ENCODE data around the gene NTRK2. TPM values are rescaled to one million over a fixed set of nuclear protein-coding genes. Genes with fewer than 3 reads are reported as not detected.

Gene NTRK2
- total and polyA plus RNA-seq, 10 of the 15 experiments (the other 5 are each of a cell fraction or from before 2014, with no cell fraction given): 0.42 to 4.6 (median 0.65) TPM

GRCh38 chr9:84937581-84937980 lies 268.1 kb downstream of the NTRK2 start (continued):
- no peak for TF ChIP-seq ZBTB4 (CRISPR knock-in tag; IDR thresholded peaks at IDR 0.05)

DNA sequence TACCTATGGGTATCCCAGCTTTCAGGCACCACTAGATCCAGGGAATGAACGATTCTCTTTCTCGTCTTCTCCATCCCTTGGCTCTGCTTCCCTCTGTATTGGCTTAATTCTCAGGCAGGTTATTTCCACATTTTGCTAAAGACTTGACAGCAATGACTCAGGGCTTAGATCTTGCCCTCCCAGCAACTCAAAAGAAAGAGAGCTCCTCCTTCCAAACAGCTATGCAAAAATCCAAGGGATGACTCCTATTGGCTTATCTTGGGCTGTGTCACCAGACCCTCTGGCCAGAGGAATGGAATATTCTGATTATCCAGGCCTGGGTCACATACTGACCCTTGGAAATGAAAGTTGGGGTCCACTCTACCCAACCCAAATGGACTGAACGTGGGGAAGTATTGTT lies 270.2 kb downstream of the NTRK2 start:
- Histone ChIP-seq H3K9me3 (replicated peaks; ENCODE audit: control insufficient read depth, insufficient read depth, low read length) (no peaks in the 10 kb centered on the region), H2AFZ (ENCODE audit: control insufficient read depth, low read depth, low read length) (no peak overlapping the region), H3K4me3 (no peak overlapping the region), H3K27me3 (replicated peaks in 1 of 2; ENCODE audit: control insufficient read depth in 2 of 2, insufficient read depth in 2 of 2, low read length in 1 of 2) (no peaks in the 10 kb centered on the region), H3K79me2 (ENCODE audit: control insufficient read depth, insufficient read depth, low read length) (no peaks in the 10 kb centered on the region), H3K36me3 (ENCODE audit: control insufficient read depth in 2 of 2, insufficient read depth in 2 of 2, low read length in 1 of 2) (no peaks in the 10 kb centered on the region), H4K20me1 (ENCODE audit: control insufficient read depth, insufficient read depth) (no peaks in the 10 kb centered on the region), H3K9ac (ENCODE audit: control insufficient read depth, insufficient read depth, low read length) (no peak overlapping the region), H3K4me2 (ENCODE audit: control insufficient read depth, insufficient read depth) (no peak overlapping the region), H3K4me1 (ENCODE audit: control insufficient read depth, insufficient read depth, low read length) (0 out of 2 replicates have a peak, but pooled peaks cover 2% of the 10 kb centered on the region), H3K27ac (ENCODE audit: control insufficient read depth, insufficient read depth) (no peak overlapping the region)
- ATAC-seq (no peak), FAIRE-seq (no peak), DNase-seq (ENCODE audit: low read depth, low spot score) (no peak)
- ChIA-PET CTCF (interaction anchor here (1.3 kb wide), 1 partner anchor 543 kb away, joined by 3 read pairs; no protein-coding TSS in a partner anchor), RAD21 (ENCODE audit: unreplicated experiment) (no interaction called here), SMC1A (ENCODE audit: uncharacterized antibody, unreplicated experiment) (interaction anchor here (0.7 to 1.1 kb wide), 3 partner anchors 9 to 79 kb away, joined by 3 read pairs; no protein-coding TSS in a partner anchor), POLR2A (no interaction called here)
- WGBS (ENCODE audit: insufficient coverage, insufficient replicate concordance, low lambda C conversion rate, missing lambda C conversion rate): 3% methylated on average over 3 of the region's 3 CpGs
- BruUV-seq (replicated peaks): no TSS peak
- intact Hi-C loops (cut with micrococcal nuclease; ENCODE audit: unreplicated experiment) (no loop called here), in situ Hi-C loops (cut with MboI) (loop anchor here (10.0 kb wide), 1 partner anchor 265 kb away; no protein-coding TSS in a partner anchor)
- no peak for TF ChIP-seq JUND (IDR thresholded peaks at IDR 0.05; ENCODE audit: low read depth, low read length)
- no peak for TF ChIP-seq LARP7 (IDR thresholded peaks at IDR 0.05)
- no peak for TF ChIP-seq SIN3A (IDR thresholded peaks at IDR 0.05; ENCODE audit: low read depth, low read length)
- TF ChIP-seq FOXM1 (IDR thresholded peaks at IDR 0.05; ENCODE audit: low read depth, low read length): no peak
- TF ChIP-seq, protein P1, sequence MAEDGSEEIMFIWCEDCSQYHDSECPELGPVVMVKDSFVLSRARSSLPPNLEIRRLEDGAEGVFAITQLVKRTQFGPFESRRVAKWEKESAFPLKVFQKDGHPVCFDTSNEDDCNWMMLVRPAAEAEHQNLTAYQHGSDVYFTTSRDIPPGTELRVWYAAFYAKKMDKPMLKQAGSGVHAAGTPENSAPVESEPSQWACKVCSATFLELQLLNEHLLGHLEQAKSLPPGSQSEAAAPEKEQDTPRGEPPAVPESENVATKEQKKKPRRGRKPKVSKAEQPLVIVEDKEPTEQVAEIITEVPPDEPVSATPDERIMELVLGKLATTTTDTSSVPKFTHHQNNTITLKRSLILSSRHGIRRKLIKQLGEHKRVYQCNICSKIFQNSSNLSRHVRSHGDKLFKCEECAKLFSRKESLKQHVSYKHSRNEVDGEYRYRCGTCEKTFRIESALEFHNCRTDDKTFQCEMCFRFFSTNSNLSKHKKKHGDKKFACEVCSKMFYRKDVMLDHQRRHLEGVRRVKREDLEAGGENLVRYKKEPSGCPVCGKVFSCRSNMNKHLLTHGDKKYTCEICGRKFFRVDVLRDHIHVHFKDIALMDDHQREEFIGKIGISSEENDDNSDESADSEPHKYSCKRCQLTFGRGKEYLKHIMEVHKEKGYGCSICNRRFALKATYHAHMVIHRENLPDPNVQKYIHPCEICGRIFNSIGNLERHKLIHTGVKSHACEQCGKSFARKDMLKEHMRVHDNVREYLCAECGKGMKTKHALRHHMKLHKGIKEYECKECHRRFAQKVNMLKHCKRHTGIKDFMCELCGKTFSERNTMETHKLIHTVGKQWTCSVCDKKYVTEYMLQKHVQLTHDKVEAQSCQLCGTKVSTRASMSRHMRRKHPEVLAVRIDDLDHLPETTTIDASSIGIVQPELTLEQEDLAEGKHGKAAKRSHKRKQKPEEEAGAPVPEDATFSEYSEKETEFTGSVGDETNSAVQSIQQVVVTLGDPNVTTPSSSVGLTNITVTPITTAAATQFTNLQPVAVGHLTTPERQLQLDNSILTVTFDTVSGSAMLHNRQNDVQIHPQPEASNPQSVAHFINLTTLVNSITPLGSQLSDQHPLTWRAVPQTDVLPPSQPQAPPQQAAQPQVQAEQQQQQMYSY (CRISPR knock-in tag; IDR thresholded peaks at IDR 0.05): no peak
